Activated T-helper 2 cell treated with anti-CD3 and anti-CD28 coated beads, Interferon-gamma antibody, Interleukin-2, Interleukin-4, amounts not matched to agents 10 μg/mL and 5 μg/mL and 100 μg/mL, durations not matched to agents 14 hours and 24 hours and 36 hours (primary cell): Measurements from ENCODE around the gene FAM120B. TPM values are rescaled to one million over a fixed set of nuclear protein-coding genes. Genes with fewer than 3 reads are reported as not detected.

Source experiments
- DNase-seq: peaks from one replicate; pipeline ENCODE4 v3.0.0; 2021; ENCODE audit warnings: low spot score
- H3K27ac Mint-ChIP-seq: one replicate; pipeline ENCODE4 v1.8.0; 2021; ENCODE audit warnings: mixed read lengths
- H3K27me3 Mint-ChIP-seq: one replicate; pipeline ENCODE4 v1.8.0; 2021; ENCODE audit warnings: low read depth, mixed read lengths
- H3K36me3 Mint-ChIP-seq: one replicate; pipeline ENCODE4 v1.8.0; 2021; ENCODE audit warnings: low read depth, mixed read lengths
- H3K4me1 Mint-ChIP-seq: one replicate; pipeline ENCODE4 v1.8.0; 2021; ENCODE audit warnings: low read depth, mixed read lengths
- H3K4me3 Mint-ChIP-seq: one replicate; pipeline ENCODE4 v1.8.0; 2021; ENCODE audit warnings: low read depth, mild to moderate bottlenecking, moderate library complexity, mixed read lengths
- H3K9me3 Mint-ChIP-seq: one replicate; pipeline ENCODE4 v1.8.0; 2021; ENCODE audit warnings: mixed read lengths
- intact Hi-C: fragments of 100-400 bp; cut with micrococcal nuclease; formaldehyde crosslinking; loops from one replicate; pipeline ENCODE4 v1.15.1; 2023
- total RNA-seq: library from RNA; stranded (reverse); gene quantifications from 2 replicates; pipeline ENCODE4 v1.2.3, GENCODE V29; 2022

The FAM120B gene
- total RNA-seq, 1 donor from 2014 or later = 21.8 TPM

DNA sequence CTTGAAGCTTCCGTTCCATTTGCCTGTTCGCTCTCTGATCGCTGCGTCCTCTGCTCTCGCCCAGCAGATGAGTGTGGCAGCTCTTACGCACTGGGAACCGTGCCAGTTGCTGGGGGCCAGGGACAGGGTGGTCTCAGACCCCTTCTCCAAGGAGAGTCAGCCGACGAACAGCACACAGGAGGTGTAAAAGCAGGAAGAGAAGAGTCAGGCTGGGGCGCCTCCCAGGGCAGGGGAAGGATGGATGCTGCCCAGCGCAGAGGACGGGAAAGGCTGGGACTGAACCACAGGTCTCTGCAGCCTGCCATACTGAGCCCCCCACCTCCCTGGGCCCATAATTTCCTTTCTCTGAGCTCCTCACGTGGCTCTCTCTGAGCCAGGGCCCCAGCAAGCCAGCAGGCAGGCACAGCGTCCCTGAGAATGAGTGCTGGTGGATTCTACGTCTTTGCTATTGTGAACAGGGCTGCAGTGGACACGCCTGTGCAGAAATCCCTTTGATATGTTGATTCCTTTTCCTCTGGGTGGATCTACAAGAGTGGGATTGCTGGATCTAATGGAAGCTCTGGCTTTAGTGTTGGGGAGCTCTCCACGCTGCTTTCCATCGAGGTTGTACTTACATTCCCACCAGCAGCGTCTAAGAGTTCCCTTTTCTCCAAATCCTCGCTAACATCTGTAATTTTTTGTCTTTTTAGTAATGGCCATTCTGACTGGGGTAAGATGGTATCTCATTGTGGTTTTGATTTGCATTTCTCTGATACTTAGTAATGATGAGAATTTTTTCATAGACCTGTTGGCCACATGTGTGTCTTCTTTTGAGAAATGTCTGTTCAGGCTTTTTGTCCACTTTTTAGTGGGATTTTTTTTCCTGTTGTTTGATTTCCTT lies 142.4 kb downstream of the FAM120B start:
- no peaks in the 10 kb centered on the region for H3K27me3 Mint-ChIP-seq
- no peak overlapping the region for H3K27ac Mint-ChIP-seq
- no peaks in the 10 kb centered on the region for H3K4me1 Mint-ChIP-seq
- DNase-seq = no peak
- H3K4me3 Mint-ChIP-seq = no peak overlapping the region
- H3K9me3 Mint-ChIP-seq = no peaks in the 10 kb centered on the region
- intact Hi-C loops = no loop called here
- H3K36me3 Mint-ChIP-seq = no peaks in the 10 kb centered on the region

DNA sequence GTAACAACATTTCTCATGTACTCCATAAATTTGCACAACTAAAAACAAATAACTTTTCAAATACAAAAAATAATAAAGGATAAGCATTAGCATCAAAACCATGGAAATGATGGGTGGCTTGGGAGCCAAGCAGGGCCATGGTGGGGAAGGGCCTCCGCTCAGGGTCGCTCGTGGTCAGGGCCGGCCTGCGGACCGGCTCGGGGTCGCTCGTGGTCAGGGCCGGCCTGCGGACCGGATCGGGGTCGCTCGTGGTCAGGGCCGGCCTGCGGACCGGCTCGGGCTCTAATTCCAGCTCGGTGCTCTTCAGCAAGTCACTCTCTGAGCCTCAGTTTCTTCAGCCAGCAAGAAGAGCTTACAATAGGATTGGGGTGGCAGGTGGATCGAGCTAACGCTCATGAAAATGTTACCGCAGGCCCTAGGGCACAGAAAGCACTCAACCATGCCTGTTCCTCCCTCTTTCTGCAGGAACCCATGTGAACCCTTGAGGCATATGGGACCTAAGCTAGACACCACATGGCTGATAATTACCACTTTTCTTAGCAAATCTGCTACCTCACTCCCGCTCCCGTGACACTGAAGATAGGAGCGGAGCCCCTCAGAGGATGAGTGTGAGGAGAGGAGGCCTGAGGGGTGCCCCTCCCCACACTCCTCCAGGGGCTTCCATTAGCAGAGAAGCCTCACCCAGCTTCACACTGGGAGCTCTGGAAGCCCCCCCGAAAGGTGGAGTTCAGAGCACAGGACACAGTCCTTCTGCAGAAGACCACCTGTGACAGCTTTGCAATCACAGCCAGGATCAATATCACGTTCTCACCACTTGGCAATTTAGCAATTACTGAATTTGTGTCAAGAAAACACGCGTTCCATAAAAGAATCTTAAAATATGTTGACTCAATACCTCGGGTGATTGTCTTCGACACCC lies 143.5 kb downstream of the FAM120B start:
- intact Hi-C loops = no loop called here
- no peaks in the 10 kb centered on the region for H3K27me3 Mint-ChIP-seq
- H3K36me3 Mint-ChIP-seq = no peaks in the 10 kb centered on the region
- H3K9me3 Mint-ChIP-seq = no peaks in the 10 kb centered on the region
- H3K27ac Mint-ChIP-seq = no peak overlapping the region
- no peak overlapping the region for H3K4me3 Mint-ChIP-seq
- no peak for DNase-seq
- no peaks in the 10 kb centered on the region for H3K4me1 Mint-ChIP-seq

DNA sequence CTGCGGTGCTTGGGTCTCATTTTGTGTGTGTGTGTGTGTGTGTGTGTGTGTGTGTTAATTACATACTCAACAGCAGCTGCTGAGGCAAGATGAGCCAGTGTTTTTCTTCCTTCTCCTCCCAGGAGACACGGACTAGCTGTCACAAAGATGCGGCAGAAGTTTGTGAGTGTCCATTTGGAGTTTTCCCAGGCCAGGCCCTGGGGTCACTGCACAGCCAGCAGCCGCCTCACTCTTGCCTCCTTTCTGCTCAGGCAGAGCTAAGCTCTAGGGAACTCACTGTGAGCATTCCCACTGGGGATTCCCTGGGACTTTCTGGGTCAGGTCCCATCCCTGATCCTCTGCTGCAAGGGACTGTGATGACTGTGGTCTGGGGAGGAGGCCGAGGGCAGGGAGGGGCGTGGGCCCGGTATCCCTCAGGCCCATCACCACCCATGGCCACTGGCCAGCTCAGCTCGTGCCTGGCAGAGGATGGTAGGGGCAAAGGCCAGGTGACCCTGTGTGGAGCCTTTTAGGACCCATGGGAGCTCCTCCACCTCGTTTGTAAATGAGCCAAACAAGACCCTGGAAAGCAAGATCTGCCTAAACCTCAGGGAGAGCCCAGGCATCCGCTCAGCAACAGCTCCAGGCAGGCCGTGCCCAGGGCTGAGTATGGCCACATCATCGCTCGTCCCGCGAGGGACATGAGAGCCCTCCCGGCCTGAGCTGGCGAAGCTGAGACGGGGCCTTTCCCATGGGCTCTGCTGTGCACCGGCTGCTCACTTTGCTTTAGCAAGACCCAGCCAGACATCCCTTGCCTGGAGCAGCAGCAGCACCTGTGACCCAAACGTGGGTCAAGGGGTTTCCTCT lies 144.6 kb downstream of the FAM120B start:
- H3K36me3 Mint-ChIP-seq = no peaks in the 10 kb centered on the region
- H3K9me3 Mint-ChIP-seq = no peaks in the 10 kb centered on the region
- no peak overlapping the region for H3K27ac Mint-ChIP-seq
- H3K27me3 Mint-ChIP-seq = no peaks in the 10 kb centered on the region
- DNase-seq = no peak
- H3K4me1 Mint-ChIP-seq = no peaks in the 10 kb centered on the region
- H3K4me3 Mint-ChIP-seq = no peak overlapping the region
- intact Hi-C loops = no loop called here

DNA sequence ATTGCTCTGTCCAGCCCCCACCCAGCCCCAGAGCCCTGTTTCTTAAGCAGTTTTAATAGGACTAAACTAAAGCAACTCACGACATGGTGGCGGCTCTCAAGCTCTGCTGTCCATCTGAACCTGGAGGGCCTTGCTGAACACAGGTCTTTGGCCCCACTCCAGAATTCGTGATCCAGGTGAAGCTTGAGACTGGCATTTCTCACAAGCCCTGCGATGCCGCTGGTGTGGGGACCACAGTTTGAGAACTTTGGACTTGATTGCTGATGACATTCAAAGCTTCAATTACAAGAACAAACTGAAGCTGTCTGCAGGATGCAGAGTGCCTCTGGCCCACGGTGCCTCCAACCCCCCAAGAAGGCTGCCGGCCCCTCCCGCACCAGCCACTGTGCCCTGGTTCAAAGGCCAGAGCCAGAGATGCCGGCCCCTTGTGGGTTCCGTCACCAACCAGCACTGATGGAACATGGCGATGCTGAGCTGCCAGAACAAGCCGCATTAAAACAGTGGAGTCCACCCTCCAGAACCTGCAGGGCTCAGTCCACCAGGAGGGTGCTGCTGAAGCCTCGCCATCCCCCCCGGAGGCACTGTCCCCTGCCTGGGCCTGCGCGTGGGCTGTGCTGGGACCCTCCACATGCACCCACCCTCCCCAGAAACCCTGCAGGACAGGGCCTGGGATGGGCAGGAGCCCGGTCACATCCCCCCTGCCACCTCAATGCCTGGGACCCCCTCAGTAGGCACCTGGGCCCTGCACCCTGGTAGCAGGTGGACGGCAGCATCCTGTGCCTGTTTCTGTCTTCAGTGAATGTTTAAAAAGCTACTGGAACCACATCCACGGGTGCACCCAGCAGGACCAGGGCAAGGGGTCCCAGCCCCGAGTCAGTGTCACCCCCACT lies 145.4 kb downstream of the FAM120B start:
- no peak overlapping the region for H3K27ac Mint-ChIP-seq
- no peak overlapping the region for H3K4me3 Mint-ChIP-seq
- H3K9me3 Mint-ChIP-seq = no peaks in the 10 kb centered on the region
- intact Hi-C loops = no loop called here
- no peaks in the 10 kb centered on the region for H3K4me1 Mint-ChIP-seq
- H3K27me3 Mint-ChIP-seq = no peaks in the 10 kb centered on the region
- no peaks in the 10 kb centered on the region for H3K36me3 Mint-ChIP-seq
- no peak for DNase-seq

DNA sequence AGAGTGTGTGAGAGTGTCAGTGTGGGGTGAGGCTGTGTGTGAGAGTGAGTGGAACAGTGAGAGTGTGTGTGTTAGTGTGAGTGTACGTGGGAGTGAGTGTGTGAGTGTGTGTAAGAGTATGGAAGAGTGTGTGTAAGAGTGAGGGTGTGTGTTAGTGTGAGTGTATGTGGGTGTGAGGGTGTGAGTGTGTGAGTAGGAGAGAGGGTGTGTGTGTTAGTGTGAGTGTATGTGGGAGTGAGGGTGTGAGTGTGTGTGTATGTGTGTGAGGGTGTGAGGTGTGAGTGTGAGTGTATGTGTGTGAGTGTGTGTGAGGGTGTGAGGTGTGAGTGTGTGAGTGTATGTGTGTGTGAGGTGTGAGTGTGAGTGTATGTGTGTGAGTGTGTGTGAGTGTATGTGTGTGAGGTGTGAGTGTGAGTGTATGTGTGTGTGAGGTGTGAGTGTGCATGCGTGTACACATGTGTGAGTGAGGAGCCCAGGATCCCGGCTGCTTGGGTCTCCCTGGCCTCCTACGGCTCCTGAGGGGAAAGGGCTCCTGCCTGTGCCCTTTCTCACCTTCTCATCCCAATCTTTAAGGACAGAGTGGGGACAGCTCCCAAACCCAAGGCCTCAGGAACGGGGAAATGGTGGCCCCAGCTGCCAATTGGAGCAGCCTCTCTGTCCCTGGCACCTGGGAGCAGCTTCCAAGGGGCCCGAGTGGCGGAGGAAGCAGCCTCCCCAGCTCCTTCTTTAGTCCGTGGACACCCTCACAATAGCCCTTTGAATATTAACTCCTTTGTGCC lies 146.4 kb downstream of the FAM120B start:
- Mint-ChIP-seq H3K27me3 (no peaks in the 10 kb centered on the region), H3K4me1 (no peaks in the 10 kb centered on the region), H3K9me3 (no peaks in the 10 kb centered on the region), H3K36me3 (no peaks in the 10 kb centered on the region), H3K4me3 (no peak overlapping the region), H3K27ac (no peak overlapping the region)
- no peak for DNase-seq
- intact Hi-C loops = no loop called here

DNA sequence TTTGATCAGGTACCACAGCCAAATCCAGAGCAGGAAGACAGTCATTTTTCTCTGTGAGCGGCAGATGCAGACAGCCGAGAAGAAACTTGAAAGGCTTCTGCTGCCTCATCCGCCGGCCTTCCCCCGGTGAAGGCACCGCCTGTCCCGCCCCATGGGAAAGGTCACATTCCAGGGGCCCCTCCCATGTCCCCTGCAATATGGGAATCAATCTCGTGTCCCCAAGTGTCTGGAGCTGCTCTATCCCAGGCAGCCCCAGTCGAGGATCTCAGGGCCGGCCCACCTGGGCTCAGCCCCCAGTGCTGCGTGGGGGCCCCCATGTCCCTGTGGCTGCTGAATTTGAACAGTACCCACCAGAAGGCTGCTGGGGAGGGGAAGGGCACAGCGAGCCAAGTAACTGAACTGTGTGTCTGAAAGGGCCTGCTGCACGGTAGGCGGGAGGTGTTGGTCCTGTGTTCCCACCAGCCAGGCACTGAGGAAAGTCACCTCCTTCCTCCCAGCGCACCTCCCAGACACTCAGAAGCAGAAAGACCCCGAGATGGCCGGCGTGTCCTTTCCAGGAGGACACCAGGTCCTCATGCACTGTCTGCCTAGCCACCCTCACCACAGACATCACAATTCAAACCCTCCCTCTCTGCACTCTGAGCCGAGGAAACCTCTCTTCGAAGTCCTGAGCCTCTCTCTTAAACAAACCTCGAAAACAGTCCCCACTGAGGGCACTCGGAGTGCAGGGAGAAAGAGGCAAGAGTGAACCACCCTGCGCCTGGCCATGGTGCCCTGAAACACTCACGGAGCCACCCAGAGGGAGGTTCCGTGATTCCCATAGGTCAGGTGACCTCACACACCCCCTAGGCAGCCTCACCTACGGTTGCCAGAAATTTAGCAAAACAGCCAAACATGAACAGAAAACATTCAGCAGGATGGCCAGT lies 147.3 kb downstream of the FAM120B start:
- intact Hi-C loops = no loop called here
- Mint-ChIP-seq H3K36me3 (no peaks in the 10 kb centered on the region), H3K9me3 (no peaks in the 10 kb centered on the region), H3K27ac (no peak overlapping the region), H3K4me1 (no peaks in the 10 kb centered on the region), H3K27me3 (no peaks in the 10 kb centered on the region), H3K4me3 (no peak overlapping the region)
- DNase-seq = no peak

DNA sequence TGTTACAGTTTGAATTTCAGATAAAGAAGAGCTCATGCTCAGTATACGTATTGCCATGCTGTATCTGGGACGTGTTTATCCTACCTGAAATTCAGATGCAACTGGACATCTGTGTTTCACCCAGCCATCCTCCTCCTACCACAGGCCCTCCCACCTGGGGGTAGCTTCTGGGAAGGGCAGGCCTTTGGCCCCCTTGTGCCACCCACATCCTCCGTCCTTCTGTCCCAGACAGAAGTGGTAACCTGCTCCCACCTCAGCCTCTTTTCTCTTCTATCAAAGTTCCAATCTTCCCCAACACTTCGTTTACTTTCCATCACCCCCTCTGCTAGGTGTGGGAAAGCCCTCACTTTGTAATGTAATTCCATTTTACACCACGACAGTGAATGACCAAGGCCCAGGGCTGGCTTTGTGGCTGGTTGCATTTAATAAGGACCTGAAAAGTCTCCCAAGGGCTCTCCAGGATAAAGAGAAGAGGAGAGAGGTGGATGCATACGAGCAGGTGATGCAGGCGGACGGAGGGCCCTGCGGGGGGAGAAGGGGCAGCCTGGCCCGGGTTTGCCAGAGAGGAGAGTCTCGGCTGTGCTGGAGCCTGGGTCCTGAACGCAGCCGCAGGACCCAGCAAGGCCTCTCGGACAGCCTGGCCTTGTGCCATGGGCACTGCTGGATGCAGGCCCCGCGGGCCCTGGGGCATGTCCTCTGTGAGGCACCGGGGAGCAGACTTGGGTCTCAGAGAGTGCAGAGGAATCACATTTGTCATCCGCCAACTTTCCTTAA lies 148.1 kb downstream of the FAM120B start:
- intact Hi-C loops = no loop called here
- no peak for DNase-seq
- Mint-ChIP-seq H3K36me3 (no peaks in the 10 kb centered on the region), H3K27ac (no peak overlapping the region), H3K4me3 (no peak overlapping the region), H3K4me1 (peaks cover 4% of the 10 kb centered on the region), H3K9me3 (no peaks in the 10 kb centered on the region), H3K27me3 (no peaks in the 10 kb centered on the region)

DNA sequence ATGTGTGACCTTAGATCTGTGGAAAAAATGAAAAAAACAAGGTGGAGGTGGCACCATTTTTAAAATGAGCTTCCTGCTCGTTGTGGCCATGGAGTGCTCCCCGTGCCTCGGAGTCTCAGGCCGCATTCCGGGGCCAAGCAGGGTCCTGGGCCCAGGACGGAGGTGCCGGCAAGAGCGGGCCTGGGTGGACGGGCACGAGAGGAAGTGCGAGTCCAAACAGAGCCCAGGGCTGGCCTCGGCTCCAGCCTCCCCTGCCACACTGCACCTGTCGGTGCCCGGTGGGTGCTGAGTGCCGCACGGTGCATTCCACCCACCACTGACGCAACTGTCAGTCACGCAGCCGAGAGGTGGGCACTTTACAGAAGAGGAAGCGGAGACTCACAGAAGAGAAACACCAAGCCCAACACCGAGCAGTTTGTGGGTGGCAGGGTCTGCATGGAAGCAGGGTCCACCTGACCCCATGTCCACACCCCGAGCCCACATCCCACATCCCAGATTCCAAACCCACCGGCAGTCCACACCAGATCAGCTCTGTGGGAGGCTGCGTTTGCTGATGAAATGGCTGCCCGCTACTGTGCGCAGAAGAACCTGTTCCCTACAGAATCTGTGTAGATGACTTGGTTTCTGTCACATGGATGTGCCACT lies 148.9 kb downstream of the FAM120B start:
- H3K4me1 Mint-ChIP-seq = peaks cover 6% of the 10 kb centered on the region
- H3K9me3 Mint-ChIP-seq = no peaks in the 10 kb centered on the region
- intact Hi-C loops = no loop called here
- H3K27ac Mint-ChIP-seq = no peak overlapping the region
- H3K36me3 Mint-ChIP-seq = no peaks in the 10 kb centered on the region
- no peak for DNase-seq
- no peak overlapping the region for H3K4me3 Mint-ChIP-seq
- H3K27me3 Mint-ChIP-seq = no peaks in the 10 kb centered on the region

DNA sequence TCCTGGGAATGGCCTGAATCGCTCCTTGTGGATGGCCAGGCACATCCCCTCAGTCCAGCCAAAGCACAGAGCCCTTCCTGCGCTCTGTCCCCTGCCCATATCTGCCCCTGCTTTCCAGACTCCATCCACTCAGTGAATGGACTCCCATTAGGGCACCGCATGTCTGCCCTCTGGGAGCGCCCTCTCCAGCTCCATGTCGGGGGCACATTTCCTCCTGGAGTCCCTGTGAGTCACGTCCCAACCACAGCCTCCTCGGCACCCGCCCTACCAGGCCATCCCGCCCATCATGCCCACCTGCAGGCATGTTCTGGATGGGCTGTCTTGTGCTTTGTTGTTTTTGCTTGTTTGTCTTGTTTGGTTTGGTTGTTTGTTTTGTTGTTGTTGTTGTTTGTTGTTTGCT lies 149.8 kb downstream of the FAM120B start:
- Mint-ChIP-seq H3K4me3 (no peak overlapping the region), H3K4me1 (peaks cover 6% of the 10 kb centered on the region), H3K27me3 (no peaks in the 10 kb centered on the region), H3K27ac (no peak overlapping the region), H3K36me3 (no peaks in the 10 kb centered on the region), H3K9me3 (no peaks in the 10 kb centered on the region)
- intact Hi-C loops = no loop called here
- no peak for DNase-seq
